ENCODE measurements around the gene TRMT13.

- TF ChIP-seq, protein P1, sequence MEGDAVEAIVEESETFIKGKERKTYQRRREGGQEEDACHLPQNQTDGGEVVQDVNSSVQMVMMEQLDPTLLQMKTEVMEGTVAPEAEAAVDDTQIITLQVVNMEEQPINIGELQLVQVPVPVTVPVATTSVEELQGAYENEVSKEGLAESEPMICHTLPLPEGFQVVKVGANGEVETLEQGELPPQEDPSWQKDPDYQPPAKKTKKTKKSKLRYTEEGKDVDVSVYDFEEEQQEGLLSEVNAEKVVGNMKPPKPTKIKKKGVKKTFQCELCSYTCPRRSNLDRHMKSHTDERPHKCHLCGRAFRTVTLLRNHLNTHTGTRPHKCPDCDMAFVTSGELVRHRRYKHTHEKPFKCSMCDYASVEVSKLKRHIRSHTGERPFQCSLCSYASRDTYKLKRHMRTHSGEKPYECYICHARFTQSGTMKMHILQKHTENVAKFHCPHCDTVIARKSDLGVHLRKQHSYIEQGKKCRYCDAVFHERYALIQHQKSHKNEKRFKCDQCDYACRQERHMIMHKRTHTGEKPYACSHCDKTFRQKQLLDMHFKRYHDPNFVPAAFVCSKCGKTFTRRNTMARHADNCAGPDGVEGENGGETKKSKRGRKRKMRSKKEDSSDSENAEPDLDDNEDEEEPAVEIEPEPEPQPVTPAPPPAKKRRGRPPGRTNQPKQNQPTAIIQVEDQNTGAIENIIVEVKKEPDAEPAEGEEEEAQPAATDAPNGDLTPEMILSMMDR (IDR thresholded peaks at IDR 0.05): no peak
- no peak for TF ChIP-seq ZFX (IDR thresholded peaks at IDR 0.05; ENCODE audit: borderline replicate concordance)
Measured at GRCh38 chr1:100168051-100168450, 35.1 kb downstream of the TRMT13 start.
